AG09309 (cell line): ENCODE data around the gene RCSD1.

Source experiments
- DNase-seq: peaks from one replicate; pipeline ENCODE4 v3.0.0-alpha.2; 2010; ENCODE audit warnings: low read depth
- H3K4me3 ChIP-seq: 2 replicates; pipeline ENCODE4 v1.5.1; 2011; ENCODE audit warnings: mild to moderate bottlenecking, low read depth, low read length, moderate library complexity; ENCODE audit not compliant: control insufficient read depth
- TF ChIP-seq, protein P1 (sequence below): IDR thresholded peaks from 2 replicates; pipeline ENCODE4 v1.5.1; 2011; ENCODE audit warnings: mild to moderate bottlenecking, low read depth, low read length, inconsistent platforms; ENCODE audit not compliant: insufficient read depth, control insufficient read depth; ENCODE audit errors: missing control alignments

Gene RCSD1

DNA sequence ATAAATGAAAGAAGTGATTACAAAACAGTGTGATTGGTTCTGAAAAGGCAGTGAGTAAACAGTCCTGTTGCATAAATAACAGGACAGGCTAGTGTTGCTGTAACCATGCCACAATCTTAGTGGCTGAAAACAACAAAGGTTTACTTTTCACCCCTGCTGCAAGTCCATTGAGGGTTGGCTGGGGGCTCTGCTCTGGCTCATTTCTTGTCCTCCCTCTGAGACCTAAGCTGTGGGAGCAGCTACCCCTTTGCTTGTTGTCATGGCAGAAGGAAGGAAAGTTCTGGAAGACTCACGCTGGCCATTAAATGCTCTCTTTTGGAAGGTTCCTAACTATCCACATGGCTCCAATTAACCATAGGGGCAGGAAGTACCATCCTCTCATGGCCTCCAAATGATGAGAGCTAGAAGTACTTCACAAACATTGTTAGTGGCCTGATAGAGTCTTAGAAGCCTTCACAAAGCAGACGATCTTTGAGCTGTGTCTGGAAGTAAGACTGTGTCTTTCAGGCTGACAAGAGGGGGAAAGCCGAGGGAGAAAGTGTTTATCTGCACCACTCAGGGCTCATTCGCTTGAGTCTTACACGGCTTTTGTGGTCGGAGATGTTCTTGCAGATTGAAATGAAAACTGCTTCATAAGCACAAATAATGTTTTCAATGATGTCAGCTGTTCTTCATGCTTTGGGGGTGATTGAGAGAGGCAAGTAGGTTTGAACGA, 11.9 kb downstream of the RCSD1 start:
- DNase-seq: no peak
- TF ChIP-seq, protein P1, sequence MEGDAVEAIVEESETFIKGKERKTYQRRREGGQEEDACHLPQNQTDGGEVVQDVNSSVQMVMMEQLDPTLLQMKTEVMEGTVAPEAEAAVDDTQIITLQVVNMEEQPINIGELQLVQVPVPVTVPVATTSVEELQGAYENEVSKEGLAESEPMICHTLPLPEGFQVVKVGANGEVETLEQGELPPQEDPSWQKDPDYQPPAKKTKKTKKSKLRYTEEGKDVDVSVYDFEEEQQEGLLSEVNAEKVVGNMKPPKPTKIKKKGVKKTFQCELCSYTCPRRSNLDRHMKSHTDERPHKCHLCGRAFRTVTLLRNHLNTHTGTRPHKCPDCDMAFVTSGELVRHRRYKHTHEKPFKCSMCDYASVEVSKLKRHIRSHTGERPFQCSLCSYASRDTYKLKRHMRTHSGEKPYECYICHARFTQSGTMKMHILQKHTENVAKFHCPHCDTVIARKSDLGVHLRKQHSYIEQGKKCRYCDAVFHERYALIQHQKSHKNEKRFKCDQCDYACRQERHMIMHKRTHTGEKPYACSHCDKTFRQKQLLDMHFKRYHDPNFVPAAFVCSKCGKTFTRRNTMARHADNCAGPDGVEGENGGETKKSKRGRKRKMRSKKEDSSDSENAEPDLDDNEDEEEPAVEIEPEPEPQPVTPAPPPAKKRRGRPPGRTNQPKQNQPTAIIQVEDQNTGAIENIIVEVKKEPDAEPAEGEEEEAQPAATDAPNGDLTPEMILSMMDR: no peak
- no peak overlapping the region for H3K4me3 ChIP-seq

DNA sequence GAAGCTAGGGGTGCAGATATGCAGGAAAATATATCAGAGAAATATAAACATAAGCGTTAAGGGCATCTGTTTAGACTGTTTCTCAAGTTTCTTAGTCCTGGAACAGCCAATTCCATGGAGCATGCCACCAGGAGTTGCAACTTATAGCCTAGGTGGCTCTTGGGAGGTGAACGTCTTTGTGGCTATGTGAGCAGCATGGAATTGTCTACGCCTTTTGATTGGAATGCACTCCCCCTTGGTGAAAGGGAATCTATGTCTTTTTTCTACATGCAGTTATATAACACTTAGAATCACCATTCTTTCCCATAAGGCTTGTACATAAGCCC, 12.4 kb downstream of the RCSD1 start:
- TF ChIP-seq, protein P1: no peak
- H3K4me3 ChIP-seq: no peak overlapping the region
- no peak for DNase-seq

DNA sequence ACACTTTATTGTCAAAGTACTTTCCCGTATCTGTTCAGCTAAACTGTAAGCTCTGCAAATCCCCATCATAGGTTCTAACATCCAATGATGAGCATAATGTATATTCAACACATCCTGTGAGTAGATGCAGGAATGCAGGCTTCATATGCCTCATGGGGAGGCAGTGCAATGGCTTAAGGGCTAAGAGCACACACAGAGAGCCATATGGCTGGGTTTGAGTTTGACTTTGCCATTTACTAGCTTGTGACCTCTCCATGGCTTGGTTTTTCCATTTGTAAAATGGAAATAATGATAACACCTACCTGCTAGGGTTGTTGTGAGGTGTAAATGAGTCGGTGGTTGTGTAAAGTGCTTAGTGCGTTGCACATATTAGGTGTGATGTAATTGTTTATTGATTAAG, 13.4 kb downstream of the RCSD1 start:
- no peak overlapping the region for H3K4me3 ChIP-seq
- DNase-seq: no peak
- TF ChIP-seq, protein P1: no peak

DNA sequence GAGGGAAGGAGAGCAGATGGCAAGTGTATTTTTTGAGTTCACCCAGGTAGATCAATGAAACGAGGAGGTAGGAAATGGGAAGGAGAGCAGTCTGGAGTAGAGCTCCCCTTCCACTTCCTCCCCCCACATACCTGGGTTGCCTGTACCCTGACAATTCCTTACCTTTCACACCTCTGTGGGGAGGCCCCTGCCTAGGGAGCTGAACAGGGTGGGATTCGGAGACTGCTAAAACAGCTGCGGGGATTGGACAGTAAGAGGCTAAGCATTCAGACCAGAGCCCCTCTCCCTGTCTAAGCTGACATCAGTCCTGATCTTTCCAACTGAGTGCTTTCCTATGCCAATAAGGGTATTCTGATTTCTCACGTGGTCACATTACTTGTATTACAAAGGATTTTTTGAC, 14.5 kb downstream of the RCSD1 start:
- no peak overlapping the region for H3K4me3 ChIP-seq
- TF ChIP-seq, protein P1: no peak
- DNase-seq: no peak

DNA sequence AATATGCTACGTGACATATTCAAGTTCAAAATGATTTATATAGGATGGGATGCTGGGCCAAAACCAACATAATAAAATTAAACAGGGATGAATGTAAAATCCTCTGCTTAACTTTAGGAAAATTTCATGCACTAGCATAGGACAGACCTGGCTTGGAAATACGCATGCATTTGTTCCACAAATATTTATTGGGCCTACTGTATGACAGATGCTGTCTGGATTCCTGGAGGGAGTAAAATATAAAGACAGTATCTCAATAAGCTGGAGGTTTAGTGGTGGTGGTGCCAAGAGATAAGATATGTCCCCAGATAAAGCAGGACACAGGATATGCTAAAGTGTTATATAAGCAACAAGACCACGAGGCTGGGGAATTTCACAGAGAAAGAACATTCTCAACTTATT, 15.1 kb downstream of the RCSD1 start:
- TF ChIP-seq, protein P1: no peak
- DNase-seq: no peak
- no peak overlapping the region for H3K4me3 ChIP-seq

DNA sequence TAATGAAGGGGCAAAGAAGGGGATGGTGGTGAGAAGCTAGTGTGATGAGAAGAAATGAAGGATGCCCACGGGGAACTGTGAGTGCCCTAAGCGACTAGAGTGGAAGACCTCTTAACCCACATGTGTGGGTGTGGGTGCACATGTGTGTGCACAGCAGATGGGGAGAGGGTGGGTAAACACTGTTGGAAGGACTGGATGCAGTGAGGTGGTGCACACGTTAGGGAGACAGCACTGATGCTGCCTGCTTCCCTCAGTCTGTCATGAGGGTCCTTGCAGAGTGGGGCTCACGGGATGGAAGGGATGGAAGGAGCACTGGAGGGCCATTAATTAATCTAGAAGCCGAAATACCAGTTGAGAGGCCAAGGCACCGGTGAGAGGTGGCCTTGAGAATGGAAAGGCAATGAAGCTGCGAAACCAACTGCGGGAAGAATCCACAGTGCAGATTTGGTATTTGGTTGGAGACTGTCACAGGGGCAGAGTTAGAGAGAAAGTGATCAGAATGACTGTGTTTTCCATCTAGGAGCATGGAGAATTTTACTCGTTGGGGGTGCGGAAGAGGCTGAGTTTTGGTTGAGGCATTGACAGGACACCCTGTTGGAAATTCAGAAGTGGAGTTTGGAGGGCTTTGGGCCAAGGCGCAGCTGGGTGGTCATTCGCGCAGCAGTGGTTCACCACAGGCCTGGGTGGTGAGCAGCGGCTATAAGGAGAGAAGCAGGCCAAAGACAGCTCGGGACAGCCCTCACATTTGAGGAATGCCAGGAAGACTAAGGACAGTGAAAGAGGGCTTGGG, 15.8 kb downstream of the RCSD1 start:
- DNase-seq: no peak
- no peak overlapping the region for H3K4me3 ChIP-seq
- TF ChIP-seq, protein P1: no peak
